Measurements from ENCODE around the gene CLCN5.

- TF ChIP-seq POLR2A (IDR thresholded peaks at IDR 0.05; ENCODE audit: low read depth) (no peak), CTCF (IDR thresholded peaks at IDR 0.05) (no peak)
Observed at GRCh38 chrX:50088645-50089044, 166.2 kb downstream of the CLCN5 start.

All from esophagus muscularis mucosa (tissue), 3 donors.